ENCODE data around the gene NHLRC1.

NHLRC1 gene

DNA sequence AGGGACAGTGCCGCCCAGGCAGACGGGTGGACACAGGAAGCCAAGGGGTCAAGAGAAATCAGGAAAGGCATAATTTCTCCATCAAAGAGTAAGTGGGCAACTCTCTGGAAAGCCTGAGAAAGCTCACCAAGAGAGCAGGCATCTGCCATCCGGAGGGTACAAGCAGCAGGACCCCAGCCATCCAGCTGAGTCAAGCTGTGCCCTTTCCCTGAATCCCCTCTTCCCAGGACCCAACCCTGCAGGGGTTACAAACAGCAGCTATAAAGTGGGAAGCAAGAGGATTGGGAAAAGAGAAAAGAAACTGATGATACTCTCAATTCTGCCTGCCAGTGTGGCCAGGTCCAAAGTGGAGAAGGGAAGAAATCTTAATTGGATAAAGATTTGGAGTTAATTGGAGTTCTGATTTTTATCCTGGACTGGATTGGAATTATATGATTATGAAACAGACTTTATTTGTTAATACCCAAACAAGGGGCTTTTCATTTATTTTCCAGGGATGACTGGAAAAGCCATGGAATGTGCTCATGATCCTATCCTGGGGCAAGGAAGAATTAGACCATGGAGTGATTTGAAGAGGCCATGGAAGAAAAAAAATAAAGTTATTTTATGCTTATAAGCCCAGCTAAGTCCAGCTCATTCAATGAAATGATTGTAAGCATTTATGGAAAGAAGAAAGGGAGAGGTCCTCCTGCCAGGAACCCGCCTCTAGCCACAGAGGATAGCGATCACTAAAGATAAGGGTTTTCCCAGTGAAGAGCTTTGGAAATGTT is 34.9 kb downstream of the NHLRC1 start:
- DNase-seq (ENCODE audit: low spot score) = no peak

DNA sequence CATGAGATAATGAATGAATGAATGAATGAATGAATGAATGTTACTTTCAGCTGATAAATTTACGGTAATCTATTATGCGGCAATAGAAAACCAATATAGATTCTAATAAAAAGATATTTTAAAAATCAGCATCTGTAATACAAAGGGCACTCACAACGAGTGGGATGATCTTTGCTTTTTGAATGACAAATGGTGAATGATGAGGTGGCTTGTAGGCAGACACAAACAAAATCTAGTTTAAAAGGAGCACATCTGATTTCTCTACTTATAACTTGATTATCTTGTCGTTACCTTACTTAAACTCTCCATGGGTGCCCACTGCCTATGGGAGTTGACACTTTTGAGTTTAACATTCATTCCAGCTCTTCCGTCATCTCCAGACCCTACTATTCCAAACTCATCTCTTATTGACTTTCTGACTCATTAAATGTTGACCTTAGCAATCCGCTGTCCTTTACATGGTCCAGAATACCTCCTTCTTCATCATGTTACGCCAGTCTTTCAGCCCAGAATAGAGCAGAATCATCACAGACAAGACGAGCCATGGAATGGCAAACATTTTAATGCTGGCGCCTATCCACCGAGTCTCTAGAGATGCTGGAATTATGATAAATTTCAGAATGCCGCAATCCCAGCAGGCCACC is 41.3 kb downstream of the NHLRC1 start:
- DNase-seq (ENCODE audit: low spot score) = no peak

DNA sequence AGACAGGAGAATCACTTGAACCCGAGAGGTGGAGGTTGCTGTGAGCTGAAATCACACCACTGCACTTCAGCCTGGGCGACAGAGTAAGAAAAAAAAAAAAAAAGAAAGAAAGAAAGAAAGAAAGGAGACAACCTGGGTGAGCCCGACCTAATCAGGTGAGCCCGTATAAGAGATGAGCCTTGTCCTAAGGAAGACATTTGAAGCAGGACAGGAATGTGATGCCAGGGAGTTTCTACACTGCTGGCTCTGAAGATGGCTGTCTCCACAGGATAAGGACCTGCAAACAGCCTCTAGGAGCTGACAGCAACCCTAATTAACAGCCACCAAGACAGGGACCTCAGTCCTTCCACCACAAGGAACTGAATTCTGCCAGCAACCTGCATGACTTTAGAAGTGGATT is 41.9 kb downstream of the NHLRC1 start:
- no peak for DNase-seq (ENCODE audit: low spot score)

DNA sequence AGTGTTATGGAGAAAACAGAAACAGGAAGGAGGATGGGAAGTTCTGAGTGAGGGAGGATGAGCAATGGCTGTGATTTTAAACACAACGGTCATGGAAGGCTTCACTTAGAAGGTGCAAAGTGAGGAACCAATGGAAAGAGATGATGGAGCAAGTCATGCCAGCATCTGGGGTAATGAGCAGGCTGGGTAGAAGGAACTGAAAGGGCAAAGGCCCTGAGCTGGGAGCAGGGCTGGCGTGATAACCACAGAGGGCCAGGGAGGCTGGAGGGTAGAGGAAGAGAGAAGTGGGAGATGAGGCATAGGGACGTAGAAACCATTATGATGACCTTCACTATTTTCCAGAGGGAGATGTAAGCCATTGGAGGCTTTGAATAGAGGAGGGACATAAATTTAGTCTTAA is 43.6 kb downstream of the NHLRC1 start:
- DNase-seq (ENCODE audit: low spot score) = no peak

DNA sequence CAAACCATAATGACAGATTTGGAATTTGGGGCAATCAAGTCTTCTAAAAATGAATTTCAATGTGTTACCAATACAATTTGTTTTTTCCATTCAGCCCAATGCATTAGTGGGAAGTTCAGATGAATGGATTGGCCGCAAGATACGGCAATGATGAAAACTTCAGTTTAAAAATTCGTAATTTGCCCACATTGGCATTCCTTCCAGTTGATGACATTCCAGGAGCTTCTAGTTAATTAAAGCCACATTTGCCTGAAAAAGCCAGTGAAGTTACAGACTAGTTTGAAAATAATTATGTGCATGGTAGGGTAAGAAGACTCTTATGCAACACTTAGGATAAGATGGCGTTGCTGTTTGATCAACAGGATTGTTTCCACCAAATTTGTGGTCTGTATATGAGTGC is 46.2 kb downstream of the NHLRC1 start:
- DNase-seq (ENCODE audit: low spot score) = no peak

DNA sequence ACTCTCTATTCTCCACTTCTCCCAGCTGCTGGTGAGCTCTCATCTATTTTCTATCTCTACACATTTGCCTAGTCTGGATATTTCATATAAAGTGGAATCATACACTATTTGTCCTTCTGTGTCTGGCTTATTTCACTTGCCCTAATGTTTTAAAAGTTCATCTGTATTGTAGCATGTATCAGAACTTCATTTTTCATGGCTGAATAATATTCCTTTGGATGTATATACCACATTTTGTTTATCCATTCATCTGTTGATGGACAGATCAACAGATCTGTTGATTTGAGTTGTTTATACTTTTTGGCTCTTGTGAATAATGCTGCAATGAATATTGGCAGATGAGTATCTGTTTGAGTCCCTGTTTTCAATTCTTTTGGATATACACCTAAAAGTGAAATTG is 49.6 kb downstream of the NHLRC1 start:
- no peak for DNase-seq (ENCODE audit: low spot score)

DNA sequence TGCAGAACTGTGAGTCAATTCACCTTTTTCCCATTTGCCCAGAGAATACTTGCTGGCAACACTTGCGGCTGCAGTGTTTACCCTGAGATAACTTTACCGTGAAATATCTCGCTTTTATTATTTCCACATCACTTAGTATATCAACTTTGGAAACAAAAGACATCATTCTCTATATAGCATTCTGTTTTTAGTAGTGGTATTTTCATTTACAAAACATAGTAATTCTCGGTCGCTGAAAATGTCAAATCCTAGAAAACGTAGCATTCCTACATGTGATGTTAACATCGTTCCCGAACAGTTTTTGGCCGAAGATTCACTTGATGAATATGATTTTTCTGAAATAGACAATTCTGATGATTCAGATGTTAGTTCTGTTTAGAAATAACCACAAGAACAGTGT is 52.0 kb downstream of the NHLRC1 start:
- no peak for DNase-seq (ENCODE audit: low spot score)
